HG03097 (cell line): ENCODE data around the gene UBQLN1.
"Not testable (repeated sequence)": the region's sequence is repeated elsewhere in the genome, so short reads cannot be mapped to it uniquely, and the experiment has no call there.

Experiments used
- ATAC-seq: cut with Tn5 transposase; IDR thresholded peaks from one replicate; pipeline ENCODE4 v1.9.1; 2021; ENCODE audit not compliant: unreplicated experiment, low FRiP score

Gene UBQLN1

DNA sequence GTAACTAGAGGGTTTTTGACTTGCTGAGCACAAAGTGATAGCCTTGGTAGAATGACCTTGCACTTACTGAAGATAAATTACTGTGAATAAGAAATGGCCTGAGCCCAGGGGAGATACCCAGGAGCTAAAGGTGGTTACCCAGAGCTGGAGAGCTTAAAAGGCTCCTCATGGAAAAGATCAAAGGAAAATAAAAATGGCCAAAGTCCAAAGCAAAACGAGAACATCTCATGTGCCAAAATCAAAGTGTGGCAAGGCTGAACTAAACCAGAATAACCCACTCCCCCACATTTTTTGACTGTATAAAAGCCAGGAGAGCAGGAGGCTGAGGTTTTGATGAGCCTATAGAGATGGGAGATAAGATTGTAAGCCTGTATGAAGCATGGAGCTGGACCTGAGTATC lies 70.4 kb downstream of the UBQLN1 start:
- no peak for ATAC-seq

GRCh38 chr9:83636813-83637212 lies 70.9 kb downstream of the UBQLN1 start:
- no peak for ATAC-seq

DNA sequence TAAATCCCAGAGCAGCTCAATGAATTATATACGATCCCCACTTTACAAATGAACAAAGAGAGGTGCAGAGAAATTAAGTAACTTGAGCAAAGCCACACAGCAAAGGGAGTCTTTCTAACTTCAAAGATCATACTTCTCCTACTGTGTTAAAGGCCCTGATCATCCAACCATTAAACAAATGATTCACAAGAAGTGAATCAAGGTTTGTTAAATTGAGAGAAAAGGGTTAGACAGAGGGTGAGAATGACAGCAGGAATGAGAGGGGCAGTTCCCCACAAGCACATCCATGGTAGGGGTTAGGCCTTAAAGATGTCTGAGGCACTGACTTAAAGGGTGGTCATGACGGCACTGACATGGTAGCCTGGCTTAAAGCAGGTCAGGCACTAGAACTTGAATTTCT lies 74.1 kb downstream of the UBQLN1 start:
- ATAC-seq: no peak

GRCh38 chr9:83633255-83633654 lies 74.5 kb downstream of the UBQLN1 start:
- peak; percentile 59 for ATAC-seq

GRCh38 chr9:83630938-83631457 lies 76.8 kb downstream of the UBQLN1 start:
- ATAC-seq: no peak

- ATAC-seq: no peak
Measured at GRCh38 chr9:83629433-83630104, 78.2 kb downstream of the UBQLN1 start.

DNA sequence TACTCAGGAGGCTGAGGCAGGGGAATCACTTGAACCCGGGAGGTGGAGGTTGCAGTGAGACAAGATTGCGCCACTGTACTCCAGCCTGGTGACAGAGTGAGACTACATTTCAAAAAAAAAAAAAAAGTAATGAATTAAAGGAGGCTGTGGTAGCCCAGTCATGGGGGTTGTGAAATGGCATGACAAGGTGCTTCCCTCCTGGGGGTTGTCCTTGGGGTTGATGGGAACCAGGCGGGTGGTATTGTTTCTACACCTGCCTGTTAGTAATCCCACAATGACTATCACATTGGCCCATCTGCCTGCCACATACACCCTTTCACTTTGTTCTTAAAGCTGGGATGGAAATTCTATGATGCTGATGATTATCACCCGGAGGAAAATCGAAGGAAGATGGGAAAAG lies 79.2 kb downstream of the UBQLN1 start:
- no peak for ATAC-seq

DNA sequence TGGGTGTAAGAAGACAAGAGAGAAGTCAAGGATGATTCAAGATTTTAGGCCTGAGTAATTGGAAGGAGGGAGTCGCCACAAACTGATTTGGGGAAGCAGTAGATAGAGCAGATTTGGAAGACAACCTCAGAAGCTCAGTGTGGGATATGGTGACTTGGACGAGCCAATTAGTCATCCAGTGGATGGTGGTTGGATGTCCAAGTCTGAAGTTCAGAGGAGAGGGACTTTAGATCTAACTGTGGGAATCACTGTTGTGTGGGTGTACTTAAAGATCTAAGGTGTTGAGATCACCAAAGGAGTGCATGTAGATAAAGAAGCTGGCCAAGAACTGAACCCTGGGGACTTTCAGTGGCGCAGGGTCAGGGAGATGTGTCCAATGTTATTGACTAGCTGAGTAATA lies 82.6 kb downstream of the UBQLN1 start:
- ATAC-seq: no peak

- peak; percentile 24 for ATAC-seq
Measured at GRCh38 chr9:83623679-83624076, 84.1 kb downstream of the UBQLN1 start.

DNA sequence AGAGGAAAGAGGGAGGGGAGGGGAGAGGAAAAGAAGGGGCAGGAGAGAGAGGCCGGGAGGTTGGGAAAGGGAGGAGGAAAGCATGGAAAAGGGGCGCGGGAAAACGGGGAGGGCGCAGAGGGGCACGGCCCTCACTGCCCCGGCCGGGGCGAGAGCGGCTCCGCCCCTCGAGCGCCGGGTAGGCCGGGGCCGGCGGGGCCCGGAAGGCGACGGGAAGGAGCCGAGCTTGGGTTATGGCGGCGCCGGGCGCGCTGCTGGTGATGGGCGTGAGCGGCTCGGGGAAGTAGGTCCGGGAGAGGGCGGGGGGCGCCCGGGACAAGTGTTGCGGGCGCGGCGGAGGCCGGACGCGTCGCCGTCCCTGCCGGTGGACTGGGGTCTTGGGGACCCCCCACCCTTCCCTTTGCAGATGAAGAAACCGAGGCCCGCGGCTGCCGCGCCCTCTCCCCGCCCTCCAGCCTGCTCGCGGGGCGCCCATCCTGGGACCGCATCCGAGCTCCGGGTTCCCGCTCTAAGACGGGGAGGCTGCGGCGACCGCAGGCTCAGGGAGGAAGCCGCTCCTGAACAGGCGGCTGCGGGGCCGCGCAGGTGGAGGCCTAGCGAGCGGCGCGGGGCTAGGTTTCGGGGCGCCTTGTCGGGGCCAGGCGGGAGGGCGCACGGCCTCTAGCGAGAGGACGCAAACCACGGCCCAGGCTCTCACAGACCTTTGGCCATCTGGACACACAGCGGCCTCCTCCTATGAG lies 84.6 kb downstream of the UBQLN1 start, which contains the start of gene IDNK:
Gene IDNK (plus strand): TSS at position 205 of the 740 bp plus-strand sequence. CDS start 29 bp downstream, at position 234.
- ATAC-seq: peak; percentile 71

GRCh38 chr9:83622433-83622938 lies 85.3 kb downstream of the UBQLN1 start:
- ATAC-seq: peak; percentile 39

DNA sequence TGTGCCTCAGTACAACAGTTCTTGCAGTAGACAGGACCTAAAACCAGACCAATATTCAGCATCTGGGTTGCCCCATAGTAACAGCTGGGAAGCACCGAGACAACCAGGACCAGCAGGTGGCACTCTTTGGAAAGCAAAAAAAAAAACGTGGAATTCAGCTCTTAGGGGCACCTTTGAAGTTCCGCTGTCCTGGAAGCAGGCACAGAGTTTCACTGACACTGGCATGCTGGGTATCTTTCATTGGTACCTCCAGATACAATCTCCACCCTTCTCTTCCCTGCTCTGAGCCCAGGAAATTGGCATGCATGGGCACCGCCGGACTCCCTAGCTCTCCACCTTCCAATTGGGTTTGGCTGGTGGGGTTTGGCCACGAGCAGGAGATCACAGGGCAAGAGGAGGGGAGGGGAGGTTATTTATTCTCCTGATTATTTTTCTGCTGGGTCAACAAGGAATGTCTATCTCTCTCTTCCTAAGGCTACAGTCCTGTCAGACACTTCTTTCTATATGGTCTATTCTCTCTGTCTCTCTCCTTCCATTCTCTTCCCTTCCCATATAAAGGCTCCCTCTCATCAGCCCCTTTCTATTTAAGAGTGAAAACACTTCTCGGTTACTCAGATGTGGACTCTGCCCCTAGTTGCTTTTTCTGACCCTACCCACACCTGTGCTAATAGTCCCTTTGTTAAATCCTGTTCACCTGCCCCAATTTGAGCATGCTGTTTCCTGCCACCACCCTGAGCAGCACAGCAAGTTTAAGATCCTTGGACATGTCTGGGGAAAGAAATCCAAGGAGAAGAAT lies 86.7 kb downstream of the UBQLN1 start:
- no peak for ATAC-seq

DNA sequence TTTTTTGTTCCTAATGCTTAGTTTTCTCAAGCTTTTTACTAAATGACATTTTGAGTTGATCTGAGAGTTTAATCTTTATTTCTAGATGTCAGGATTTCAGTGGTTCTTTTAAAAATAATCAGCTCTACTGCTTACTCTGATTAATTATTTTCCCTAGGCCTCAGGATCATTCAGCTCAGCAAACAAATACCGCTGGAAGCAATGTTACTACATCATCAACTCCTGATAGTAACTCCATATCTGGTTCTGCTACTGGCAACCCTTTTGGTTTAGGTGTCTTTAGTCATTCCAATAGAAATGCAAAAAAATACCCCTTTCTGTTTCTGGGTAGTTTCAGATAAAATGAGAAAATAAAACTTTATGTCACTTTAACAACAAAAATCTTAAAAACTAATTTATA lies 90.5 kb downstream of the UBQLN1 start:
- ATAC-seq: no peak

DNA sequence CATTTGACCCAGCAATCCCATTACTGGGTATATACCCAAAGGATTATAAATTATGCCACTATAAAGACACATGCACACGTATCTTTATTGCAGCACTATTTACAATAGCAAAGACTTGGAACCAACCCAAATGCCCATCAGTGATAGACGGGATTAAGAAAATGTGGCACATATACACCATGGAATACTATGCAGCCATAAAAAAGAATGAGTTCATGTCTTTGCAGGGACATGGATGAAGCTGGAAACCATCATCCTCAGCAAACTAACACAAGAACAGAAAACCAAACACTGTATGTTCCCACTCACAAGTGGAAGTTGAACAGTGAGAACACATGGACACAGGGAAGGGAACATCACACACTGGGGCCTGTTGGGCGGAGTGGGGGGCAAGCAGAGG lies 94.5 kb downstream of the UBQLN1 start:
- not testable (repeated sequence) for ATAC-seq
